DMS79 (cell line): Measurements from ENCODE around the gene CERS1.

ENCODE experiments used
- DNase-seq: peaks from one replicate; lab custom pipeline; 2025; lab: John Stamatoyannopoulos, UW

Gene CERS1

GRCh38 chr19:18839465-18840287, 56.3 kb downstream of the CERS1 start:
- DNase-seq, result no peak

DNA sequence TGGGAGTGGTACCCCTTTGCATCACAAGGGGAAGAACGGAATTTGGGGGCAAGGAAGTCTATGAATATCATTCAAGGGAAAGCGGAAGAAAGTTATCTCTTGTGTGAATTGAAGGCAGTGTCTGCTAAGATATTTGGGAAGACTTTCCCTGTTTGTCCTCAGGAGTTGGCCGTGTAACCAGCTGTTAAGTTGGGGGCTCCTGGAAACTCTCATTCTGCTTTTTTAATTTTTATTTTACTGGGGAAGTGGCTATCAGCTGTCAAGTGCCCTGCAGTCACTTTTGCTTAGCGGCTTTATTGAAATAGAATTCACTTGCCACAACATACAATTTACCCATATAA, 61.3 kb downstream of the CERS1 start:
- no peak for DNase-seq

- no peak for DNase-seq
These were observed 61.9 kb downstream of the CERS1 start for GRCh38 chr19:18833849-18834643.

DNA sequence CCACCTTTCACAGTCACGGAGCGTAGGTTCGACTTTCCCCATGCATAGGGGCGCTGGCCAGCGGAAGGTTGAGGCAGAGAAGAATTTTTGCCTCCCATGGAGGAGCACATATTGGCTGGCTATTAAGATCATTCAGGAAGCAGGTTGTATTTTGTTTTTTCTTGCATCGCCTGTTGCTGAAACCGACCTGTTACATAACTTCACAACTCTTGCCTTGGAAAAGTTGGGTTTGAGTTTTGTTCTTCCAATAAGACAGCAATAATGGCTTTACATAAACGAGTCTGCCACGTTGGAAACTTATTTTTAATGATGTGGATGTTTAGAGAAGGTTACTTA, 62.8 kb downstream of the CERS1 start:
- DNase-seq, result no peak

GRCh38 chr19:18832306-18833140, 63.4 kb downstream of the CERS1 start:
- no peak for DNase-seq

DNA sequence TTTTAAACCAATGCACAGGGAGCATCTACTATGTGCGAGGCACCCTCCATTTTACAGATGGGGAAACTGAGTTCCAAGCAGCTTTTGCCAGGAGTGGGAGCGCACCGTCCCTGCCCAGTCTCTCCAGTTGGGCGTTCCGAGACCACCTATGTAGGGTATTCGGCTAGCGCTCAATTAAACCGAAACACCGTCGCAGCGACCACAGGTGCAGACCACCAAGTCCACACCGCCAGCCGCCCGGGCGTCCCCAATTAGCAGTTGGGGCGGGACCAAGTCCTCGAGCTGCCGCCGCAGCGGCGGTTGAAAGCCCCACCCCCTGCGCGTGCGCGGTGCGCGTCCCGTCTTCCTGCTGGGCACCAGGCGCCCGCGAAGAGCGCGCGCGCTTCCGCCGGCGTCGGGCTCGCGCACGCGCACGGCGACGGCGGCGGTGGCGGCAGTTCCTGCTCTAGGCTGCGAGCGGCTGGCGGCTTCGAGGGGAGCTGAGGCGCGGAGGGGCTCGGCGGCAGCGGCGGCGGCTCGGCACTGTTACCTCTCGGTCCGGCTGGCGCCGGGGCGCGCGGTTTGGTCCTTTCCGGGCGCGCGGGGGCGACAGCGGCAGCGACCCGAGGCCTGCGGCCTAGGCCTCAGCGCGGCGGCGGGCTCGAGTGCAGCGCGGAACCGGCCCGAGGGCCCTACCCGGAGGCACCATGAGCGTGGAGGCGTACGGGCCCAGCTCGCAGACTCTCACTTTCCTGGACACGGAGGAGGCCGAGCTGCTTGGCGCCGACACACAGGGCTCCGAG, 64.2 kb downstream of the CERS1 start, which contains the start of gene UPF1:
TSS of gene UPF1 (plus strand) at position 436 of the 782 bp plus-strand sequence. CDS start at position 687, 251 bp downstream.
- peak; percentile 66 for DNase-seq

DNA sequence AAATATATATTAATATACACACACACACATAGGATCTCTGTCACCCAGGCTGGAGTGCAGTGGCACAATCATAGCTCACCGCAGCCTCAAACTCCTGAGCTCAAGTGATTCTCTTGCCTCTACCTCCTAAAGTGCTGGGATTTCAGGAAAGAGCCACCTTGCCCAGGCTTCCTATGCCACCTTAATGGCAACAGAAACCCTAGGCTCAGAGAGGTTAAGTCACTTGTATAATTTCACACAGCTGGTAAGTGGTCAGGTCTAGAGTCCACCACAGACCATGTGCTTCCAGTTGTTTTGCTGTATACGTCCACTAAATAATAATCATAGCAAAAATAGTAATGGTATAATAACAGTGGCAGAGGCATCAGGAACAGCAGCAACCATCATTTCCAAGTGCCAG, 65.5 kb downstream of the CERS1 start:
- DNase-seq, result no peak

GRCh38 chr19:18828786-18829185, 67.2 kb downstream of the CERS1 start:
- no peak for DNase-seq
